BLaER1 treated with 17β-estradiol and CSF1 and Interleukin-3, amounts not matched to agents 10 nM and 100 nM (cell line): ENCODE measurements around the gene MYLK4.
A peak's percentile ranks its signal among the peaks of the same experiment; 100 is the strongest.

Experiments
- H3K27ac ChIP-seq, 11 experiments: shearing (Covaris generic); formaldehyde crosslinking; 2 replicates each; pipeline ENCODE4 v1.8.1; 2022
- H3K27me3 ChIP-seq, 11 experiments: shearing (Covaris generic); formaldehyde crosslinking; 2 replicates each; pipeline ENCODE4 v1.8.1; 2022
- H3K36me3 ChIP-seq, 11 experiments: shearing (Covaris generic); formaldehyde crosslinking; 2 replicates each; pipeline ENCODE4 v1.8.1; 2022
- H3K4me1 ChIP-seq, 10 experiments: shearing (Covaris generic); formaldehyde crosslinking; 2 replicates each; pipeline ENCODE4 v1.8.1; 2022
- H3K4me2 ChIP-seq, 11 experiments: shearing (Covaris generic); formaldehyde crosslinking; 2 replicates each; pipeline ENCODE4 v1.8.1; 2022
- H3K4me3 ChIP-seq, 10 experiments: shearing (Covaris generic); formaldehyde crosslinking; 2 replicates each; pipeline ENCODE4 v1.8.1; 2022
- H3K9ac ChIP-seq, 11 experiments: shearing (Covaris generic); formaldehyde crosslinking; 2 replicates each; pipeline ENCODE4 v1.8.1; 2022
- H3K9me3 ChIP-seq, 11 experiments: shearing (Covaris generic); formaldehyde crosslinking; replicated peaks in 1 of 11; 2 replicates each; pipeline ENCODE4 v1.8.1; 2022
- H4K20me1 ChIP-seq, 11 experiments: shearing (Covaris generic); formaldehyde crosslinking; 2 replicates each; pipeline ENCODE4 v1.8.1; 2022
- Cebpa-rat ChIP-seq, 11 experiments: shearing (Covaris generic); IDR thresholded peaks; 2 replicates each; pipeline ENCODE4 v1.8.1; 2022

Gene MYLK4

GRCh38 chr6:2646346-2646745, 104.4 kb downstream of the MYLK4 start:
- Histone ChIP-seq H3K4me2 (no peak overlapping the region), H3K36me3 (no peaks in the 10 kb centered on the region), H3K4me3 (no peak overlapping the region), H3K9ac (no peak overlapping the region), H3K27me3 (no peaks in the 10 kb centered on the region), H3K4me1 (peaks cover 1 to 6% (median 4%) of the 10 kb centered on the region in 10 experiments; a peak in 17 of 20 replicates), H3K9me3 (0 out of 22 replicates have a peak, but pooled peaks cover 0 to under 1% (median 0%) of the 10 kb centered on the region in 11 experiments), H4K20me1 (no peaks in the 10 kb centered on the region), H3K27ac (no peak overlapping the region)
- no peak for TF ChIP-seq Cebpa-rat (IDR thresholded peaks at IDR 0.05)

GRCh38 chr6:2643935-2644539, 106.7 kb downstream of the MYLK4 start:
- Histone ChIP-seq H3K9ac (no peak overlapping the region), H3K27ac (no peak overlapping the region), H3K4me2 (no peak overlapping the region), H3K4me1 (peaks cover 10 to 22% (median 17%) of the 10 kb centered on the region in 10 experiments; a peak in 19 of 20 replicates), H3K9me3 (no peaks in the 10 kb centered on the region), H4K20me1 (no peaks in the 10 kb centered on the region), H3K36me3 (no peaks in the 10 kb centered on the region), H3K4me3 (no peak overlapping the region), H3K27me3 (no peaks in the 10 kb centered on the region)
- TF ChIP-seq Cebpa-rat (IDR thresholded peaks at IDR 0.05), result no peak

GRCh38 chr6:2643130-2643529, 107.6 kb downstream of the MYLK4 start:
- Histone ChIP-seq H3K36me3 (no peaks in the 10 kb centered on the region), H3K9ac (no peak overlapping the region), H3K4me3 (no peak overlapping the region), H3K4me2 (no peak overlapping the region), H3K9me3 (no peaks in the 10 kb centered on the region), H3K27me3 (no peaks in the 10 kb centered on the region), H3K27ac (no peak overlapping the region), H3K4me1 (peaks cover 10 to 22% (median 17%) of the 10 kb centered on the region in 10 experiments; a peak in 19 of 20 replicates), H4K20me1 (no peaks in the 10 kb centered on the region)
- TF ChIP-seq Cebpa-rat (IDR thresholded peaks at IDR 0.05), result no peak

- no peak overlapping the region; a peak in 1 of 22 replicates for H3K27ac ChIP-seq
These were observed 109.5 kb downstream of the MYLK4 start for GRCh38 chr6:2641044-2641725.

GRCh38 chr6:2640551-2640950, 110.2 kb downstream of the MYLK4 start:
- peaks cover 10 to 25% (median 17%) of the 10 kb centered on the region in 10 experiments; a peak in 19 of 20 replicates for H3K4me1 ChIP-seq
- no peaks in the 10 kb centered on the region for H3K36me3 ChIP-seq
- no peaks in the 10 kb centered on the region for H3K27me3 ChIP-seq
- H3K9me3 ChIP-seq, result no peaks in the 10 kb centered on the region
- H3K4me3 ChIP-seq, result peak overlapping the region in 1 of 10 experiments; percentile 21; a peak in 2 of 20 replicates
- H3K9ac ChIP-seq, result peak overlapping the region in 1 of 11 experiments; percentile 1; a peak in 1 of 22 replicates
- TF ChIP-seq Cebpa-rat (IDR thresholded peaks at IDR 0.05), result no peak
- H4K20me1 ChIP-seq, result no peaks in the 10 kb centered on the region
- no peak overlapping the region; a peak in 1 of 22 replicates for H3K27ac ChIP-seq
- peak overlapping the region; percentile 39 to 87 (median 75); a peak in 21 of 22 replicates for H3K4me2 ChIP-seq

More at GRCh38 chr6:2641044-2641725, 109.5 kb downstream of the MYLK4 start:
- H4K20me1 ChIP-seq, result no peaks in the 10 kb centered on the region
- H3K9me3 ChIP-seq, result no peaks in the 10 kb centered on the region
- H3K9ac ChIP-seq, result peak overlapping the region in 1 of 11 experiments; percentile 1; a peak in 1 of 22 replicates
- peak overlapping the region; percentile 39 to 87 (median 75); a peak in 21 of 22 replicates for H3K4me2 ChIP-seq
- no peaks in the 10 kb centered on the region for H3K27me3 ChIP-seq
- H3K4me3 ChIP-seq, result peak overlapping the region in 1 of 10 experiments; percentile 21; a peak in 2 of 20 replicates
- H3K36me3 ChIP-seq, result no peaks in the 10 kb centered on the region
- TF ChIP-seq Cebpa-rat (IDR thresholded peaks at IDR 0.05), result no peak
- peaks cover 10 to 22% (median 17%) of the 10 kb centered on the region in 10 experiments; a peak in 19 of 20 replicates for H3K4me1 ChIP-seq

GRCh38 chr6:2639896-2640295, 110.8 kb downstream of the MYLK4 start:
- no peak for TF ChIP-seq Cebpa-rat (IDR thresholded peaks at IDR 0.05)
- Histone ChIP-seq H3K4me2 (peak overlapping the region in 8 of 11 experiments; percentile 73 to 87 (median 79); a peak in 10 of 22 replicates), H4K20me1 (no peaks in the 10 kb centered on the region), H3K9ac (no peak overlapping the region), H3K27ac (no peak overlapping the region), H3K27me3 (no peaks in the 10 kb centered on the region), H3K4me1 (peaks cover 12 to 30% (median 20%) of the 10 kb centered on the region in 10 experiments; a peak in 19 of 20 replicates), H3K36me3 (no peaks in the 10 kb centered on the region), H3K4me3 (no peak overlapping the region), H3K9me3 (no peaks in the 10 kb centered on the region)

GRCh38 chr6:2639167-2639566, 111.6 kb downstream of the MYLK4 start:
- no peak overlapping the region for H3K9ac ChIP-seq
- H3K4me3 ChIP-seq, result no peak overlapping the region
- H3K4me1 ChIP-seq, result peaks cover 17 to 35% (median 26%) of the 10 kb centered on the region in 10 experiments; a peak in 19 of 20 replicates
- H3K36me3 ChIP-seq, result no peaks in the 10 kb centered on the region
- no peaks in the 10 kb centered on the region for H4K20me1 ChIP-seq
- H3K27me3 ChIP-seq, result no peaks in the 10 kb centered on the region
- no peak for TF ChIP-seq Cebpa-rat (IDR thresholded peaks at IDR 0.05)
- no peak overlapping the region for H3K4me2 ChIP-seq
- no peaks in the 10 kb centered on the region for H3K9me3 ChIP-seq
- no peak overlapping the region for H3K27ac ChIP-seq

GRCh38 chr6:2636672-2637071, 114.0 kb downstream of the MYLK4 start:
- no peak overlapping the region for H3K4me3 ChIP-seq
- 0 out of 22 replicates have a peak, but pooled peaks cover 0 to 2% (median 0%) of the 10 kb centered on the region in 11 experiments for H3K27me3 ChIP-seq
- no peak overlapping the region for H3K4me2 ChIP-seq
- no peaks in the 10 kb centered on the region for H3K36me3 ChIP-seq
- H4K20me1 ChIP-seq, result no peaks in the 10 kb centered on the region
- no peak overlapping the region for H3K9ac ChIP-seq
- H3K27ac ChIP-seq, result no peak overlapping the region
- TF ChIP-seq Cebpa-rat (IDR thresholded peaks at IDR 0.05), result no peak
- H3K9me3 ChIP-seq, result no peaks in the 10 kb centered on the region
- peaks cover 20 to 36% (median 29%) of the 10 kb centered on the region in 10 experiments; a peak in 19 of 20 replicates for H3K4me1 ChIP-seq

GRCh38 chr6:2635911-2636310, 114.8 kb downstream of the MYLK4 start:
- no peak for TF ChIP-seq Cebpa-rat (IDR thresholded peaks at IDR 0.05)
- H3K27me3 ChIP-seq, result 0 out of 22 replicates have a peak, but pooled peaks cover 0 to 2% (median 0%) of the 10 kb centered on the region in 11 experiments
- H3K27ac ChIP-seq, result no peak overlapping the region
- H3K9ac ChIP-seq, result no peak overlapping the region
- H3K36me3 ChIP-seq, result no peaks in the 10 kb centered on the region
- H3K4me3 ChIP-seq, result no peak overlapping the region
- no peaks in the 10 kb centered on the region for H4K20me1 ChIP-seq
- H3K4me1 ChIP-seq, result peaks cover 14 to 28% (median 21%) of the 10 kb centered on the region in 10 experiments; a peak in 19 of 20 replicates
- H3K4me2 ChIP-seq, result no peak overlapping the region
- no peaks in the 10 kb centered on the region for H3K9me3 ChIP-seq
